Endothelial cell of umbilical vein (primary cell): ENCODE measurements around the gene ARMH3.

Experiments used
- CTCF ChIP-seq, 2 donors: IDR thresholded peaks; 1 replicate in 1 of 2; 2 replicates in 1 of 2; pipeline ENCODE4 v1.5.1; 2011; ENCODE audit warnings: low read length in 2 of 2, mild to moderate bottlenecking in 2 of 2, moderate library complexity in 2 of 2, control low read depth in 1 of 2, inconsistent platforms in 1 of 2, low read depth in 1 of 2; ENCODE audit not compliant: insufficient read depth in 1 of 2; ENCODE audit errors: extremely low read depth in 1 of 2
- EZH2 ChIP-seq: IDR thresholded peaks from 2 replicates; pipeline ENCODE4 v1.6.1; 2012; ENCODE audit warnings: borderline replicate concordance, low read depth, mild to moderate bottlenecking, moderate library complexity, low read length, inconsistent platforms; ENCODE audit not compliant: severe bottlenecking
- FOS ChIP-seq: IDR thresholded peaks from 2 replicates; pipeline ENCODE4 v1.6.1; 2011; ENCODE audit warnings: mild to moderate bottlenecking, low read length, moderate library complexity, borderline replicate concordance; ENCODE audit not compliant: insufficient read depth
- JUN ChIP-seq: IDR thresholded peaks from 2 replicates; pipeline ENCODE4 v1.6.1; 2011; ENCODE audit warnings: borderline replicate concordance, low read depth; ENCODE audit not compliant: insufficient read length, insufficient read depth
- MYC ChIP-seq: IDR thresholded peaks from one replicate; pipeline ENCODE4 v1.6.1; 2011; ENCODE audit warnings: mild to moderate bottlenecking, low read depth, low read length
- POLR2A ChIP-seq: IDR thresholded peaks from 2 replicates; pipeline ENCODE4 v1.6.1; 2012; ENCODE audit warnings: low read depth, mild to moderate bottlenecking, control low read depth, low read length
- POLR2AphosphoS5 ChIP-seq: IDR thresholded peaks from 2 replicates; pipeline ENCODE4 v1.6.1; 2012; ENCODE audit warnings: low read depth, mild to moderate bottlenecking, control low read depth, low read length, moderate library complexity; ENCODE audit not compliant: insufficient read depth
- TF ChIP-seq, protein P1 (sequence below): IDR thresholded peaks from 2 replicates; pipeline ENCODE4 v1.6.1; 2011; ENCODE audit not compliant: insufficient read depth, insufficient read length

- TF ChIP-seq CTCF (IDR thresholded peaks at IDR 0.05; ENCODE audit: extremely low read depth in 1 of 2, insufficient read depth in 1 of 2, low read depth in 1 of 2, low read length in 2 of 2), result no peak
- no peak for TF ChIP-seq FOS
- no peak for TF ChIP-seq POLR2A
- TF ChIP-seq EZH2, result no peak
- no peak for TF ChIP-seq JUN
- TF ChIP-seq POLR2AphosphoS5, result no peak
- no peak for TF ChIP-seq MYC
- TF ChIP-seq, protein P1, sequence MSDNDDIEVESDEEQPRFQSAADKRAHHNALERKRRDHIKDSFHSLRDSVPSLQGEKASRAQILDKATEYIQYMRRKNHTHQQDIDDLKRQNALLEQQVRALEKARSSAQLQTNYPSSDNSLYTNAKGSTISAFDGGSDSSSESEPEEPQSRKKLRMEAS, result no peak
These were observed 45.2 kb upstream of the ARMH3 start for GRCh38 chr10:102101152-102101551.
